Loucy (cell line): ENCODE measurements around the gene FLG.
"Not testable (repeated sequence)": the region's sequence is repeated elsewhere in the genome, so short reads cannot be mapped to it uniquely, and the experiment has no call there.

Experiments
- EZH2phosphoT487 ChIP-seq: fragments of 200-600 bp; IDR thresholded peaks from 2 replicates; pipeline ENCODE4 v1.6.1; 2018; ENCODE audit warnings: antibody characterized with exemption, mild to moderate bottlenecking, moderate library complexity, borderline replicate concordance
- TF ChIP-seq, protein P1 (sequence below): fragments of 200-600 bp; sonication (generic); conservative IDR thresholded peaks from 2 replicates; pipeline ENCODE4 v1.5.1; 2014; ENCODE audit warnings: mild to moderate bottlenecking, antibody characterized with exemption, low read length

GRCh38 chr1:152256394-152256793 lies 68.6 kb downstream of the FLG start:
- TF ChIP-seq, protein P1, sequence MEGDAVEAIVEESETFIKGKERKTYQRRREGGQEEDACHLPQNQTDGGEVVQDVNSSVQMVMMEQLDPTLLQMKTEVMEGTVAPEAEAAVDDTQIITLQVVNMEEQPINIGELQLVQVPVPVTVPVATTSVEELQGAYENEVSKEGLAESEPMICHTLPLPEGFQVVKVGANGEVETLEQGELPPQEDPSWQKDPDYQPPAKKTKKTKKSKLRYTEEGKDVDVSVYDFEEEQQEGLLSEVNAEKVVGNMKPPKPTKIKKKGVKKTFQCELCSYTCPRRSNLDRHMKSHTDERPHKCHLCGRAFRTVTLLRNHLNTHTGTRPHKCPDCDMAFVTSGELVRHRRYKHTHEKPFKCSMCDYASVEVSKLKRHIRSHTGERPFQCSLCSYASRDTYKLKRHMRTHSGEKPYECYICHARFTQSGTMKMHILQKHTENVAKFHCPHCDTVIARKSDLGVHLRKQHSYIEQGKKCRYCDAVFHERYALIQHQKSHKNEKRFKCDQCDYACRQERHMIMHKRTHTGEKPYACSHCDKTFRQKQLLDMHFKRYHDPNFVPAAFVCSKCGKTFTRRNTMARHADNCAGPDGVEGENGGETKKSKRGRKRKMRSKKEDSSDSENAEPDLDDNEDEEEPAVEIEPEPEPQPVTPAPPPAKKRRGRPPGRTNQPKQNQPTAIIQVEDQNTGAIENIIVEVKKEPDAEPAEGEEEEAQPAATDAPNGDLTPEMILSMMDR, result not testable (repeated sequence)
- not testable (repeated sequence) for TF ChIP-seq EZH2phosphoT487
